Suprapubic skin (tissue), 4 donors: ENCODE measurements around the gene RPN2. TPM values are rescaled to one million over a fixed set of nuclear protein-coding genes. Genes with fewer than 3 reads are reported as not detected.

Experiments
- DNase-seq, 2 donors: peaks; one replicate each; pipeline ENCODE4 v3.0.0-alpha.2; 2019; ENCODE audit warnings: low spot score in 2 of 2
- H3K27ac ChIP-seq: fragments of 200-600 bp; sonication (generic); one replicate; pipeline ENCODE4 v1.5.1; 2019
- H3K27me3 ChIP-seq: fragments of 200-600 bp; sonication (generic); one replicate; pipeline ENCODE4 v1.5.1; 2019
- H3K36me3 ChIP-seq: fragments of 200-600 bp; sonication (generic); one replicate; pipeline ENCODE4 v1.5.1; 2019
- H3K4me1 ChIP-seq: fragments of 200-600 bp; sonication (generic); one replicate; pipeline ENCODE4 v1.5.1; 2019
- H3K4me3 ChIP-seq: fragments of 200-600 bp; sonication (generic); one replicate; pipeline ENCODE4 v1.5.1; 2019; ENCODE audit warnings: mild to moderate bottlenecking
- H3K9me3 ChIP-seq: fragments of 200-600 bp; sonication (generic); one replicate; pipeline ENCODE4 v1.5.1; 2019
- CTCF ChIP-seq, 2 donors: fragments of 200-600 bp in 1 of 2; fragments of 450-650 bp in 1 of 2; sonication (generic) in 1 of 2; IDR thresholded peaks; one replicate each; pipeline ENCODE4 v1.5.1; 2016 to 2019; ENCODE audit warnings: antibody characterized with exemption in 2 of 2, mild to moderate bottlenecking in 1 of 2, moderate library complexity in 1 of 2
- EP300 ChIP-seq: sonication (generic); formaldehyde crosslinking; IDR thresholded peaks from one replicate; pipeline ENCODE4 v1.6.1; 2017; ENCODE audit warnings: antibody characterized with exemption
- POLR2A ChIP-seq, 2 donors: fragments of 450-650 bp; IDR thresholded peaks; one replicate each; pipeline ENCODE4 v1.6.1; 2017; ENCODE audit warnings: antibody characterized with exemption in 2 of 2, mild to moderate bottlenecking in 2 of 2, moderate library complexity in 2 of 2
- POLR2AphosphoS5 ChIP-seq, 3 donors: sonication (generic); formaldehyde crosslinking; IDR thresholded peaks; one replicate each; pipeline ENCODE4 v1.6.1; 2017; ENCODE audit warnings: antibody characterized with exemption in 3 of 3
- WGBS: methylation state at CpG from one replicate; pipeline ENCODE4 v1.1.5; 2018; 5-methylcytosine and 5-hydroxymethylcytosine counted together
- total RNA-seq, 4 donors: library from RNA; depleted of rRNA; stranded (reverse); fragments of >200 nt; gene quantifications; one replicate each; pipeline ENCODE4 v1.1.0, GENCODE V29; 2016

The RPN2 gene
- total RNA-seq, 4 donors from 2014 or later: 71.9 to 138 (median 132) TPM

- peaks cover 70% of the 10 kb centered on the region for H3K36me3 ChIP-seq
- WGBS: 71% methylated on average over 5 of the region's 5 CpGs
- no peaks in the 10 kb centered on the region for H3K9me3 ChIP-seq
- no peak overlapping the region for H3K27ac ChIP-seq
- peaks cover 22% of the 10 kb centered on the region for H3K4me1 ChIP-seq
- TF ChIP-seq POLR2A (IDR thresholded peaks at IDR 0.05): no peak
- TF ChIP-seq CTCF (IDR thresholded peaks at IDR 0.05): no peak
- no peak for TF ChIP-seq EP300
- TF ChIP-seq POLR2AphosphoS5 (IDR thresholded peaks at IDR 0.05): no peak
- H3K27me3 ChIP-seq: no peaks in the 10 kb centered on the region
- DNase-seq: peak in 1 of 2 donors; percentile 7
- H3K4me3 ChIP-seq: no peak overlapping the region
These were observed 46.0 kb downstream of the RPN2 start for GRCh38 chr20:37225146-37225545.

- peak in 1 of 2 donors; percentile 57 for DNase-seq
- H3K4me3 ChIP-seq: no peak overlapping the region
- TF ChIP-seq POLR2A (IDR thresholded peaks at IDR 0.05) (no peak), CTCF (IDR thresholded peaks at IDR 0.05) (no peak), POLR2AphosphoS5 (IDR thresholded peaks at IDR 0.05) (no peak), EP300 (no peak)
- peaks cover 19% of the 10 kb centered on the region for H3K4me1 ChIP-seq
- no peaks in the 10 kb centered on the region for H3K27me3 ChIP-seq
- no peaks in the 10 kb centered on the region for H3K9me3 ChIP-seq
- no peak overlapping the region for H3K27ac ChIP-seq
- H3K36me3 ChIP-seq: peaks cover 87% of the 10 kb centered on the region
- WGBS: 77% methylated on average over 3 of the region's 3 CpGs
These were observed 47.8 kb downstream of the RPN2 start for GRCh38 chr20:37226889-37227288.

- no peaks in the 10 kb centered on the region for H3K27me3 ChIP-seq
- TF ChIP-seq POLR2AphosphoS5 (IDR thresholded peaks at IDR 0.05) (no peak), POLR2A (IDR thresholded peaks at IDR 0.05) (no peak), EP300 (no peak), CTCF (IDR thresholded peaks at IDR 0.05) (no peak)
- no peak overlapping the region for H3K27ac ChIP-seq
- no peaks in the 10 kb centered on the region for H3K9me3 ChIP-seq
- H3K4me3 ChIP-seq: no peak overlapping the region
- WGBS: 55% methylated on average over 6 of the region's 6 CpGs
- peaks cover 19% of the 10 kb centered on the region for H3K4me1 ChIP-seq
- H3K36me3 ChIP-seq: peaks cover 97% of the 10 kb centered on the region
- peak in 1 of 2 donors; percentile 23 for DNase-seq
These were observed 49.0 kb downstream of the RPN2 start for GRCh38 chr20:37228082-37228481.

GRCh38 chr20:37228656-37229055 lies 49.5 kb downstream of the RPN2 start:
- H3K27me3 ChIP-seq: no peaks in the 10 kb centered on the region
- 64% methylated on average over 5 of the region's 5 CpGs for WGBS
- peaks cover 98% of the 10 kb centered on the region for H3K36me3 ChIP-seq

GRCh38 chr20:37229357-37229756 lies 50.2 kb downstream of the RPN2 start:
- no peaks in the 10 kb centered on the region for H3K9me3 ChIP-seq
- H3K4me3 ChIP-seq: no peak overlapping the region
- DNase-seq: peak in 1 of 2 donors; percentile 4
- no peak overlapping the region for H3K27ac ChIP-seq
- 90% methylated on average over 4 of the region's 4 CpGs for WGBS
- H3K4me1 ChIP-seq: peaks cover 19% of the 10 kb centered on the region
- TF ChIP-seq CTCF (IDR thresholded peaks at IDR 0.05): no peak
- no peak for TF ChIP-seq POLR2A (IDR thresholded peaks at IDR 0.05)
- TF ChIP-seq EP300: no peak
- no peak for TF ChIP-seq POLR2AphosphoS5 (IDR thresholded peaks at IDR 0.05)
- peaks cover 98% of the 10 kb centered on the region for H3K36me3 ChIP-seq
- H3K27me3 ChIP-seq: no peaks in the 10 kb centered on the region

More at GRCh38 chr20:37228656-37229055, 49.5 kb downstream of the RPN2 start:
- TF ChIP-seq POLR2A (IDR thresholded peaks at IDR 0.05): no peak
- no peak for TF ChIP-seq CTCF (IDR thresholded peaks at IDR 0.05)
- no peak for TF ChIP-seq EP300
- no peak for TF ChIP-seq POLR2AphosphoS5 (IDR thresholded peaks at IDR 0.05)
- DNase-seq: peak in 1 of 2 donors; percentile 35
- Histone ChIP-seq H3K4me3 (no peak overlapping the region), H3K27ac (no peak overlapping the region), H3K4me1 (peaks cover 19% of the 10 kb centered on the region), H3K9me3 (no peaks in the 10 kb centered on the region)
